Measurements from ENCODE around the gene TMEM91. TPM values are rescaled to one million over a fixed set of nuclear protein-coding genes. Genes with fewer than 3 reads are reported as not detected.

TMEM91 gene
- total and polyA plus RNA-seq, 2 donors (not counting 1 experiment from before 2014, with no cell fraction given), result 6.3 to 7.1 TPM

- Histone ChIP-seq H3K36me3 (replicated peaks in 1 of 2; ENCODE audit: control extremely low read depth in 1 of 2, control insufficient read depth in 1 of 2, extremely low read depth in 1 of 2, insufficient read depth in 2 of 2, low read length in 1 of 2) (peaks cover 0 to 15% of the 10 kb centered on the region in 2 experiments), H3K4me2 (replicated peaks; ENCODE audit: low read depth, low read length, poor library complexity, severe bottlenecking) (no peak overlapping the region), H3K9me3 (ENCODE audit: control extremely low read depth in 1 of 3, control insufficient read depth in 2 of 3, insufficient read depth in 1 of 3, low read length in 2 of 3) (no peaks in the 10 kb centered on the region), H3K4me1 (ENCODE audit: control insufficient read depth in 2 of 2, insufficient read depth in 2 of 2, low read length in 2 of 2) (peaks cover 7% of the 10 kb centered on the region in 2 donors), H2AFZ (ENCODE audit: insufficient read depth, low read depth, low read length, poor library complexity, severe bottlenecking) (no peak overlapping the region), H3K9ac (ENCODE audit: low read length) (no peak overlapping the region), H3K27ac (ENCODE audit: low read length in 2 of 2) (no peak overlapping the region), H3K79me2 (ENCODE audit: control insufficient read depth, insufficient read depth, low read length) (peaks cover 47% of the 10 kb centered on the region), H3K27me3 (replicated peaks in 1 of 4; ENCODE audit: control extremely low read depth in 1 of 4, control insufficient read depth in 3 of 4, insufficient read depth in 4 of 4, low read length in 3 of 4) (no peaks in the 10 kb centered on the region), H3K4me3 (ENCODE audit: control extremely low read depth in 1 of 5, extremely low read depth in 1 of 5, insufficient read depth in 1 of 5, low read depth in 2 of 5, low read length in 4 of 5) (no peak overlapping the region), H4K20me1 (ENCODE audit: control insufficient read depth, insufficient read depth, low read length, poor library complexity, severe bottlenecking) (peaks cover 10% of the 10 kb centered on the region)
- ChIA-PET POLR2A (no interaction called here), CTCF (no interaction called here)
- DNase-seq (no peak), ATAC-seq (ENCODE audit: low read depth) (no peak)
- Mint-ChIP-seq H3K27ac (no peak overlapping the region), H3K9me3 (ENCODE audit: insufficient read depth) (no peaks in the 10 kb centered on the region), H3K4me1 (peaks cover 25% of the 10 kb centered on the region), H3K27me3 (no peaks in the 10 kb centered on the region), H3K4me3 (no peak overlapping the region)
- WGBS (ENCODE audit: insufficient coverage), result 90% methylated on average over 9 of the region's 12 CpGs
- intact Hi-C loops (cut with micrococcal nuclease), result no loop called here
- no peak for TF ChIP-seq EZH2 (IDR thresholded peaks at IDR 0.05; ENCODE audit: borderline replicate concordance, insufficient read depth, low read depth, low read length, poor library complexity, severe bottlenecking)
- no peak for TF ChIP-seq CTCF (IDR thresholded peaks at IDR 0.05)
Measured at GRCh38 chr19:41403181-41403970, 27.0 kb downstream of the TMEM91 start.

DNA sequence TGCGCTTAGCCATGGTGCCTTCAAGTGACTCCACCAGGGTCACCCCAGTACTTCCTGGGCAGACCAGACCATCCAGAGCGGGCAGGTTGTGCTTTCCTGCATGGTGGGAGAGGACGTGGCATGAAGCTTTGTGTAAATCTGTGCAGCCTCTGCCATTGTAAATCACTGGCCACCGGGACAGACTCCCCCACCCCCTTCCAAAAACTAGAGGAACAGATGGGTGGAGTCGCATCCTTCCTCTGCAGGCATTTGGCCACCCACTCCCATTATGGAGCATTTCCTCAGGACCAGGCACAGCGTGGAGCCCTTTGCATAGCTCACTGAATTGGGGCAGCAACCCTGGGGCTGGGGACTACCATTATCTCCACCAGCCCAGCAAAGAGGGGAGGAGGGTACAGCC lies 29.4 kb downstream of the TMEM91 start:
- no peak overlapping the region for H3K27ac Mint-ChIP-seq
- ATAC-seq (ENCODE audit: low read depth) (no peak), DNase-seq (no peak)
- H3K27me3 Mint-ChIP-seq, result no peaks in the 10 kb centered on the region
- POLR2A ChIA-PET, result no interaction called here
- CTCF ChIA-PET, result no interaction called here
- H3K4me1 Mint-ChIP-seq, result peaks cover 24% of the 10 kb centered on the region
- Histone ChIP-seq H3K4me3 (ENCODE audit: control extremely low read depth in 1 of 5, extremely low read depth in 1 of 5, insufficient read depth in 1 of 5, low read depth in 2 of 5, low read length in 4 of 5) (no peak overlapping the region), H3K4me1 (ENCODE audit: control insufficient read depth in 2 of 2, insufficient read depth in 2 of 2, low read length in 2 of 2) (peaks cover 6 to 9% of the 10 kb centered on the region in 2 donors), H3K79me2 (ENCODE audit: control insufficient read depth, insufficient read depth, low read length) (peaks cover 37% of the 10 kb centered on the region), H3K27ac (ENCODE audit: low read length in 2 of 2) (no peak overlapping the region), H3K9ac (ENCODE audit: low read length) (no peak overlapping the region), H2AFZ (ENCODE audit: insufficient read depth, low read depth, low read length, poor library complexity, severe bottlenecking) (no peak overlapping the region), H4K20me1 (ENCODE audit: control insufficient read depth, insufficient read depth, low read length, poor library complexity, severe bottlenecking) (peaks cover 10% of the 10 kb centered on the region), H3K4me2 (replicated peaks; ENCODE audit: low read depth, low read length, poor library complexity, severe bottlenecking) (no peak overlapping the region), H3K36me3 (replicated peaks in 1 of 2; ENCODE audit: control extremely low read depth in 1 of 2, control insufficient read depth in 1 of 2, extremely low read depth in 1 of 2, insufficient read depth in 2 of 2, low read length in 1 of 2) (peaks cover 0 to 15% of the 10 kb centered on the region in 2 experiments), H3K27me3 (replicated peaks in 1 of 4; ENCODE audit: control extremely low read depth in 1 of 4, control insufficient read depth in 3 of 4, insufficient read depth in 4 of 4, low read length in 3 of 4) (no peaks in the 10 kb centered on the region), H3K9me3 (ENCODE audit: control extremely low read depth in 1 of 3, control insufficient read depth in 2 of 3, insufficient read depth in 1 of 3, low read length in 2 of 3) (no peaks in the 10 kb centered on the region)
- WGBS (ENCODE audit: insufficient coverage), result 100% methylated on average over 2 of the region's 6 CpGs
- no peak overlapping the region for H3K4me3 Mint-ChIP-seq
- intact Hi-C loops (cut with micrococcal nuclease), result no loop called here
- no peak for TF ChIP-seq EZH2 (IDR thresholded peaks at IDR 0.05; ENCODE audit: borderline replicate concordance, insufficient read depth, low read depth, low read length, poor library complexity, severe bottlenecking)
- TF ChIP-seq CTCF (IDR thresholded peaks at IDR 0.05), result no peak
- no peaks in the 10 kb centered on the region for H3K9me3 Mint-ChIP-seq (ENCODE audit: insufficient read depth)

Measured in B cell (primary cell).